Measurements from ENCODE around the gene CELSR1. TPM values are rescaled to one million over a fixed set of nuclear protein-coding genes. Genes with fewer than 3 reads are reported as not detected.

The CELSR1 gene
- total and polyA plus RNA-seq, 10 donors: 4.3 to 13.1 (median 8.4) TPM

DNA sequence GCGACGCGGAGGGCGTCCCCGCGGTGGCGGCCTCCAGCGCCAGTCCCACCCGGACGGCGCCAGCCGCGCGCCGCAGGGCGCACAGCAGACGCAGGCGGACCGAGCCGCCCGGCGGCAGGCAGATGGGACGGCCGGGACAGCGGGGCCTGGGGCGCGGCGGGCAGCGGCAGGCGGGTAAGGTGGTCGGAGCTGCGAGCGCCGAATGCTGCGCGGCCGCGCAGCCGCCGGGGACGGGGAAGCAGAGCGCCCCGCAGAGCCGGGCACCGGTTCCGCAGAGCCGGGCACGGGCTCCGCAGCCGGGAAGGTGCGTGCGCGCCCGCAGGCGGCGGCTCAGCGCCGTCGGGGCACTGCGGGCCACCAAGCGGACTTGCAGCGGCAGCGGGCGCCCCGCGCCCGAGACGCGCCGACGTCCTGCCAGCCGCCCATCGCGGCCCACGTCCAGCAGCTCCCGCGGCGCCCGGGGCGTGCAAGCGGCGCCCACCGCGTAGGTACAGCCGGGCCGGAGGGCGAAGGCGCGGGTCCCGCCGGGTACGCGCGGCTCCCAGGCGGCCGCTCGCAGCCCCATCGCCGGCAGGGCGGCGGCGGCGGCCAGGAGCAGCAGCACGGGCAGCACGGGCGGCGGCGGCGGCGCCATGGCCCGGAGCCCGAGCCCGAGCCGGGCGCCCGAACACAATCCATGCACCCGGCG is 739 bp downstream of the CELSR1 start:
- no peak for DNase-seq
- peaks cover 0 to 76% (median 36%) of the 10 kb centered on the region in 7 donors for H3K27me3 ChIP-seq (replicated peaks in 1 of 7)
- H3K27ac ChIP-seq: no peak overlapping the region
- H3K9me3 ChIP-seq: peaks cover 0 to 6% (median 0%) of the 10 kb centered on the region in 8 donors
- H3K4me1 ChIP-seq: peaks cover 5 to 24% (median 16%) of the 10 kb centered on the region in 6 donors
- peak overlapping the region in 7 of 8 donors; percentile 33 to 72 (median 41) for H3K4me3 ChIP-seq
- no peaks in the 10 kb centered on the region for H3K36me3 ChIP-seq
- WGBS, 5 donors: 3 to 11% (median 6%) methylated on average over 18 to 118 of the region's 118 CpGs; no CpG with 5 or more reads in 1 of the 5 donors
- TF ChIP-seq POLR2AphosphoS5 (IDR thresholded peaks at IDR 0.05): no peak
- TF ChIP-seq POLR2A (IDR thresholded peaks at IDR 0.05): no peak
- TF ChIP-seq, protein P1, sequence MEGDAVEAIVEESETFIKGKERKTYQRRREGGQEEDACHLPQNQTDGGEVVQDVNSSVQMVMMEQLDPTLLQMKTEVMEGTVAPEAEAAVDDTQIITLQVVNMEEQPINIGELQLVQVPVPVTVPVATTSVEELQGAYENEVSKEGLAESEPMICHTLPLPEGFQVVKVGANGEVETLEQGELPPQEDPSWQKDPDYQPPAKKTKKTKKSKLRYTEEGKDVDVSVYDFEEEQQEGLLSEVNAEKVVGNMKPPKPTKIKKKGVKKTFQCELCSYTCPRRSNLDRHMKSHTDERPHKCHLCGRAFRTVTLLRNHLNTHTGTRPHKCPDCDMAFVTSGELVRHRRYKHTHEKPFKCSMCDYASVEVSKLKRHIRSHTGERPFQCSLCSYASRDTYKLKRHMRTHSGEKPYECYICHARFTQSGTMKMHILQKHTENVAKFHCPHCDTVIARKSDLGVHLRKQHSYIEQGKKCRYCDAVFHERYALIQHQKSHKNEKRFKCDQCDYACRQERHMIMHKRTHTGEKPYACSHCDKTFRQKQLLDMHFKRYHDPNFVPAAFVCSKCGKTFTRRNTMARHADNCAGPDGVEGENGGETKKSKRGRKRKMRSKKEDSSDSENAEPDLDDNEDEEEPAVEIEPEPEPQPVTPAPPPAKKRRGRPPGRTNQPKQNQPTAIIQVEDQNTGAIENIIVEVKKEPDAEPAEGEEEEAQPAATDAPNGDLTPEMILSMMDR (IDR thresholded peaks at IDR 0.05 in 8 of 11, conservative IDR thresholded peaks at IDR 0.05 in 3 of 11): no peak
- intact Hi-C loops (cut with DNase I; ENCODE audit: low total_unique reads): no loop called here

DNA sequence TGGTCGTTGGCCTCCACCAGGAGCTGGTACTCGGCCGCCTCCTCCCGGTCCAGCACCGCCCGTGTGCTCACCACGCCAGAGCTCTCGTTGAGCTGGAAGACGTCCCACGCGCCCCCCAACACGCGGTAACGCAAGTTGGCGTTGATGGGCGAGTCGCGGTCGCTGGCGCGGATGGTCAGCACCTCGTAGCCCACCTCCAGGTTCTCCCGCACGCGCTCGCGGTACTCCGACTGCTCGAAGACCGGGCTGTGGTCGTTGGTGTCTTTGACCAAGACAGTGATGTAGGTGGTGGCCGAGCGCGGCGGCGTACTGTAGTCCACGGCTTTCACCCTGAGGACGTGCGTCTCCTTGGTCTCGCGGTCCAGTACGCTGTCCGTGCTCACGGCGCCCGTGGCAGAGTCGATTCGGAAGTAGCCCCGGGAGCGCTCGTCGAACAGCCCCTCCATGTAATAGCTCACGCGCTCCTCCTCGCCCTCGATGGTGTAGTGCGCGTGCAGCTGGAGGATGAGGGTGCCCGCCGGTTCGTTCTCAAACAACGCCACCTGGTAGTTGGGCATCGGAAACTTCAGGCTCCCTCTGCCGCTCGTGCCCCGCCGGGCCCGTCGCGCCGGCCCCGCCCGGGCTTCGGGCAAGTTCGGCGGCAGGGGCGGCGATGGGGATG is 1.4 kb downstream of the CELSR1 start:
- H3K4me3 ChIP-seq: peak overlapping the region in 1 of 8 donors; percentile 72
- TF ChIP-seq, protein P1 (IDR thresholded peaks at IDR 0.05 in 8 of 11, conservative IDR thresholded peaks at IDR 0.05 in 3 of 11): no peak
- TF ChIP-seq POLR2AphosphoS5 (IDR thresholded peaks at IDR 0.05) (no peak), POLR2A (IDR thresholded peaks at IDR 0.05) (no peak)
- 66 to 91% (median 73%) methylated on average over 59 to 78 of the region's 78 CpGs for WGBS, 5 donors
- H3K4me1 ChIP-seq: peaks cover 5 to 24% (median 16%) of the 10 kb centered on the region in 6 donors
- no peaks in the 10 kb centered on the region for H3K36me3 ChIP-seq
- no peak overlapping the region for H3K27ac ChIP-seq
- H3K9me3 ChIP-seq: peaks cover 0 to 6% (median 0%) of the 10 kb centered on the region in 8 donors
- intact Hi-C loops (cut with DNase I; ENCODE audit: low total_unique reads): no loop called here
- peaks cover 0 to 70% (median 36%) of the 10 kb centered on the region in 7 donors for H3K27me3 ChIP-seq (replicated peaks in 1 of 7)
- DNase-seq: no peak

DNA sequence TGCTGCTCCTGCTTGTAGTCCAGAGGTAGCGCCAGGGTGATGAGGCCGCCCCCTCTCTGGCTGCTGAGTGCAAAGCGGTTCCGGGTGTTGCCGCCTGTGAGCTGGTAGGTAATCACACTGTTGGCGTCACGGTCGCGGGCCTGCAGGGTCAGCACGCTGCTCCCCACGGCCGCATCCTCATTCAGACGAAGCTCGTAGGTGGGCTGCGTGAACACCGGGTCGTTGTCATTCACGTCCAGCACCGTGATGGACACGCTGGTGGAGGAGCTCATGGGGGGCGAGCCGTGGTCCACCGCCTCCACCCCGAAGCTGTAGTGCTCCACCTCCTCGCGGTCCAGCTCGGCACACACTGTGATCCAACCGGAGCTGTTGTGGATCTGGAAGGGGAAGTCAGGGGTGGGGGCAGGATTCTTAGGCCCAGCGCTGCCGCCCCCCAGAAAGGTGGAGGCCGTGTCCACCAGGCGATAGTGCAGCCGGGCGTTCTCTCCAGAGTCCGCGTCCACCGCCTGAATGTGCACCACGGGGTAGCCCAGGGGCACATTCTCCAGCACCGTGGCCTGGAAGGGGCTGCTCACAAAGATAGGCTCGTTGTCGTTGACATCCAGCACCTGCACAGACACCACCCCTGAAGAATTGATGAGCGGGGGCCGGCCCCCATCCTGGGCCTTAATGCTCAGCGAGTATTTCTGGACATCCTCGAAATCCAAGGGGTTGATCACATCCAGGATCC is 2.4 kb downstream of the CELSR1 start:
- intact Hi-C loops (cut with DNase I; ENCODE audit: low total_unique reads): no loop called here
- Histone ChIP-seq H3K4me3 (no peak overlapping the region), H3K27ac (no peak overlapping the region), H3K4me1 (peaks cover 5 to 24% (median 16%) of the 10 kb centered on the region in 6 donors), H3K36me3 (no peaks in the 10 kb centered on the region), H3K27me3 (replicated peaks in 1 of 7) (peaks cover 0 to 60% (median 36%) of the 10 kb centered on the region in 7 donors), H3K9me3 (peaks cover 0 to 6% (median 0%) of the 10 kb centered on the region in 8 donors)
- TF ChIP-seq POLR2AphosphoS5 (IDR thresholded peaks at IDR 0.05) (no peak), POLR2A (IDR thresholded peaks at IDR 0.05) (no peak)
- TF ChIP-seq, protein P1 (IDR thresholded peaks at IDR 0.05 in 8 of 11, conservative IDR thresholded peaks at IDR 0.05 in 3 of 11): no peak
- no peak for DNase-seq
- WGBS, 5 donors: 94 to 98% (median 96%) methylated on average over 30 to 45 of the region's 45 CpGs

Data from spleen (tissue), 11 donors.